GM12878 (cell line): ENCODE results near the gene PCSK2. TPM values are rescaled to one million over a fixed set of nuclear protein-coding genes. Genes with fewer than 3 reads are reported as not detected.

Experiments
- ATAC-seq: fragments of 200-7000 bp; cut with Tn5 transposase; 3 replicates; pipeline ENCODE4 v1.9.1; 2020; ENCODE audit warnings: mild to moderate bottlenecking, moderate library complexity
- BruUV-seq: library from RNA; stranded (reverse); fragments of 400-500 nt; replicated peaks from 2 replicates; lab custom pipeline; 2021; lab: Mats Ljungman, UMichigan
- CTCF ChIA-PET: fragments of 300-600 bp; sonication (Branson Sonifier 250); formaldehyde crosslinking; extraction: SDS; loops from one replicate; lab custom pipeline; 2021; ENCODE audit warnings: inconsistent platforms; lab: Yijun Ruan, JAX
- POLR2A ChIA-PET: fragments of 350-600 bp; formaldehyde crosslinking; extraction: SDS; loops from one replicate; lab custom pipeline; 2021; ENCODE audit warnings: inconsistent platforms; lab: Charles Lee
- RAD21 ChIA-PET: fragments of 300-600 bp; sonication (Branson Sonifier 250); formaldehyde crosslinking; loops from one replicate; lab custom pipeline; 2023; ENCODE audit warnings: antibody characterized with exemption; ENCODE audit not compliant: unreplicated experiment; lab: Charles Lee
- SMC1A ChIA-PET: fragments of 300-600 bp; sonication (Branson Sonifier 250); formaldehyde crosslinking; loops from one replicate; lab custom pipeline; 2023; ENCODE audit not compliant: unreplicated experiment, uncharacterized antibody; lab: Charles Lee
- DNase-seq: peaks from one replicate; pipeline ENCODE4 v3.0.0-alpha.2; 2011; ENCODE audit warnings: low read depth, low spot score
- FAIRE-seq: peaks from 3 replicates; lab custom pipeline; 2011; peaks lifted over from hg19 to GRCh38; lab: Jason Lieb, UNC
- H2AFZ ChIP-seq: 2 replicates; pipeline ENCODE4 v1.6.0; 2011; ENCODE audit warnings: low read depth, low read length, control low read depth; ENCODE audit not compliant: control insufficient read depth
- H3K27ac ChIP-seq: 2 replicates; pipeline ENCODE4 v1.5.1; 2011; ENCODE audit warnings: control low read depth; ENCODE audit not compliant: control insufficient read depth, insufficient read depth
- H3K27me3 ChIP-seq, 2 experiments: replicated peaks in 1 of 2; 2 replicates each; pipeline versions ENCODE4 v1.6.0 to v1.6.1; 2011; ENCODE audit warnings: low read length in 1 of 2; ENCODE audit not compliant: control insufficient read depth in 2 of 2, insufficient read depth in 2 of 2
- H3K36me3 ChIP-seq, 2 experiments: 2 replicates each; pipeline ENCODE4 v1.5.1; 2011; ENCODE audit warnings: low read length in 1 of 2; ENCODE audit not compliant: control insufficient read depth in 2 of 2, insufficient read depth in 2 of 2
- H3K4me1 ChIP-seq: 2 replicates; pipeline ENCODE4 v1.6.1; 2011; ENCODE audit warnings: mild to moderate bottlenecking, low read length, moderate library complexity, mixed read lengths; ENCODE audit not compliant: control insufficient read depth, insufficient read depth
- H3K4me2 ChIP-seq: 2 replicates; pipeline ENCODE4 v1.6.0; 2011; ENCODE audit warnings: control low read depth; ENCODE audit not compliant: control insufficient read depth, insufficient read depth
- H3K4me3 ChIP-seq: fragments of 200-600 bp; sonication (generic); 2 replicates; pipeline ENCODE4 v1.5.1; 2016
- H3K79me2 ChIP-seq: 2 replicates; pipeline ENCODE4 v1.6.0; 2011; ENCODE audit warnings: low read length; ENCODE audit not compliant: control insufficient read depth, insufficient read depth
- H3K9ac ChIP-seq: 2 replicates; pipeline ENCODE4 v1.8.0; 2011; ENCODE audit warnings: low read length, control low read depth, mixed read lengths; ENCODE audit not compliant: control insufficient read depth, insufficient read depth
- H3K9me3 ChIP-seq: replicated peaks from 3 replicates; pipeline ENCODE4 v1.5.1; 2011; ENCODE audit warnings: mild to moderate bottlenecking, low read length; ENCODE audit not compliant: control insufficient read depth, insufficient read depth
- H4K20me1 ChIP-seq: 2 replicates; pipeline ENCODE4 v1.6.0; 2011; ENCODE audit not compliant: control insufficient read depth, insufficient read depth
- ATF7 ChIP-seq: fragments of 450-650 bp; IDR thresholded peaks from 2 replicates; pipeline ENCODE4 v1.6.1; 2016; ENCODE audit warnings: low read depth, mild to moderate bottlenecking
- EED ChIP-seq: sonication (generic); IDR thresholded peaks from 2 replicates; pipeline ENCODE4 v1.6.1; 2016; ENCODE audit warnings: antibody characterized with exemption, low read depth
- IKZF2 ChIP-seq, 2 experiments: fragments of 450-650 bp; IDR thresholded peaks; 2 replicates each; pipeline ENCODE4 v1.6.1; 2017; ENCODE audit warnings: mild to moderate bottlenecking in 2 of 2, moderate library complexity in 2 of 2
- NFYA ChIP-seq: IDR thresholded peaks from 2 replicates; pipeline ENCODE4 v1.6.1; 2011; ENCODE audit warnings: low read depth, mild to moderate bottlenecking, low read length, improper control_type of control experiment, borderline replicate concordance
- POLR2AphosphoS5 ChIP-seq: IDR thresholded peaks from 2 replicates; pipeline ENCODE4 v1.6.1; 2011; ENCODE audit warnings: mild to moderate bottlenecking, low read length, inconsistent platforms
- ZNF217 ChIP-seq: fragments of 450-650 bp; IDR thresholded peaks from 2 replicates; pipeline ENCODE4 v1.6.1; 2017; ENCODE audit warnings: antibody characterized with exemption, mild to moderate bottlenecking
- WGBS: methylation state at CpG from one replicate; pipeline ENCODE4 v1.1.6; 2016; ENCODE audit warnings: low lambda C conversion rate; ENCODE audit not compliant: insufficient replicate concordance, insufficient coverage; ENCODE audit errors: missing lambda C conversion rate; 5-methylcytosine and 5-hydroxymethylcytosine counted together
- in situ Hi-C: fragments of 300-500 bp; cut with MboI; formaldehyde crosslinking; loops from 9 replicates; pipeline ENCODE4 v1.14.3; 2018; ENCODE audit warnings: mixed read lengths
- intact Hi-C: fragments of 100-400 bp; cut with micrococcal nuclease; formaldehyde crosslinking; loops from one replicate; pipeline ENCODE4 v1.14.2; 2022; ENCODE audit not compliant: unreplicated experiment
- polyA plus RNA-seq, 11 experiments: library from polyadenylated mRNA; depleted of rRNA in 4 of 11; unstranded in 6 of 11; stranded (reverse) in 5 of 11; fragments of >200 nt; fragmentation: Nextera tagmentation in 4 of 11; fragmentation: Illumina TruSeq in 1 of 11; extraction: Ambion mirVana in 4 of 11; extraction: Trizol in 1 of 11; gene quantifications; 1 replicate in 1 of 11; 2 replicates in 10 of 11; pipeline versions ENCODE4 v1.2.1 to v1.2.3, GENCODE V29; 2011 to 2016; ENCODE audit warnings: inconsistent platforms in 2 of 11, missing spikeins in 2 of 11, low read depth in 1 of 11
- total RNA-seq, 4 experiments: library from RNA; depleted of rRNA in 3 of 4; stranded (reverse); fragments of >200 nt in 3 of 4; fragmentation: Illumina TruSeq in 1 of 4; extraction: Trizol in 1 of 4; gene quantifications; 2 replicates each; pipeline versions ENCODE4 v1.2.1 to v1.2.3, GENCODE V29; 2013 to 2021
- TF ChIP-seq, protein P1 (sequence below): fragments of 450-650 bp; IDR thresholded peaks from 2 replicates; pipeline ENCODE4 v1.6.1; 2017; ENCODE audit warnings: low read depth, mild to moderate bottlenecking, moderate library complexity
- TF ChIP-seq, protein P2 (sequence below): fragments of 450-650 bp; IDR thresholded peaks from 2 replicates; pipeline ENCODE4 v1.6.1; 2016; ENCODE audit warnings: mild to moderate bottlenecking, moderate library complexity, borderline replicate concordance

The PCSK2 gene
- total and polyA plus RNA-seq, 10 of the 15 experiments (the other 5 are each of a cell fraction or from before 2014, with no cell fraction given) = not detected

DNA sequence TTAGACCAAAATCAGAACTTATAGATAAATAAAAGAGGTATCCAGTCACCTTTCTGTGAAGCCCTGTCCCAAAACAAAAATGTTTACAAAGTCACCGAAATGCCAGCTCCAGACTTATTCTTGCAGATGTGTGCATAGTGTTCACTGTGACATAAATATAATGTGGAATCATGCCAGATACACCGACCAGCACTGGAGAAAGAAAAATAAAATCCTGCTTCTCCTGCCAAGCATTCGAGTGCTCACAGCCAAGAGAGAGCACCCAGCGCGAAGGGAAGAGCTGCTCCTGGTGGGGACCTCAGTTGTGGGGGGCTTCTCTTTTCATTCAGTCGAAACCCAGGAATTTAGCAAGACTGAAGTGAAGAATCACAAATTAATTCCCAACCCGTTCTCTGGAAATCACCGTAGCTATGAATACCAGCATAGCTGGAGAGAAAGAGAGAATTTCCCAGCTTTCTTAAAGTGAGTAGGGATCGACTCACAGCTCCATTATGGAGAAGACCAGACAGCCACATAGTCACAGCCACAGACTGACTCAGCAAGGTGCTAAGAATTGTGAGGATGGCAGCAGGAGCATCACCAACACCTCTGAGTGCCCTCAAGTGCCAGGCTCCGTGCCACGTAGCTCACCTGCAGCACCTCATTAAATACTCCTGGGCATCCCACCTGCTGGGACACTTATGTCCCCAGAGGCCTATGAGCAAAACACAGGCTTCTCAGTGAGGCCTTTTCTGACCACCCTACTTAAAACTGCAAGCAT is 271.2 kb downstream of the PCSK2 start:
- 33% methylated on average over 11 of the region's 11 CpGs for WGBS
- no peak overlapping the region for H3K4me3 ChIP-seq
- no peaks in the 10 kb centered on the region for H3K36me3 ChIP-seq
- no peaks in the 10 kb centered on the region for H3K4me1 ChIP-seq
- H3K27ac ChIP-seq = no peak overlapping the region
- in situ Hi-C loops (no loop called here), intact Hi-C loops (no loop called here)
- ChIA-PET POLR2A (no interaction called here), RAD21 (no interaction called here), SMC1A (interaction anchor here (1.5 kb wide), 1 partner anchor 21 kb away, joined by 4 read pairs; no protein-coding TSS in a partner anchor), CTCF (no interaction called here)
- TF ChIP-seq NFYA = no peak
- TF ChIP-seq IKZF2 (IDR thresholded peaks at IDR 0.05) = no peak
- no peak for TF ChIP-seq EED
- TF ChIP-seq ZNF217 = no peak
- no peak for TF ChIP-seq ATF7
- TF ChIP-seq POLR2AphosphoS5 = no peak
- H2AFZ ChIP-seq = no peak overlapping the region
- DNase-seq (no peak), ATAC-seq (no peak), FAIRE-seq (no peak)
- H3K27me3 ChIP-seq = no peaks in the 10 kb centered on the region; a peak in 2 of 4 replicates
- no peaks in the 10 kb centered on the region for H4K20me1 ChIP-seq
- H3K9ac ChIP-seq = no peak overlapping the region
- no peaks in the 10 kb centered on the region for H3K9me3 ChIP-seq
- H3K79me2 ChIP-seq = no peaks in the 10 kb centered on the region
- no TSS peak for BruUV-seq
- no peak overlapping the region for H3K4me2 ChIP-seq

DNA sequence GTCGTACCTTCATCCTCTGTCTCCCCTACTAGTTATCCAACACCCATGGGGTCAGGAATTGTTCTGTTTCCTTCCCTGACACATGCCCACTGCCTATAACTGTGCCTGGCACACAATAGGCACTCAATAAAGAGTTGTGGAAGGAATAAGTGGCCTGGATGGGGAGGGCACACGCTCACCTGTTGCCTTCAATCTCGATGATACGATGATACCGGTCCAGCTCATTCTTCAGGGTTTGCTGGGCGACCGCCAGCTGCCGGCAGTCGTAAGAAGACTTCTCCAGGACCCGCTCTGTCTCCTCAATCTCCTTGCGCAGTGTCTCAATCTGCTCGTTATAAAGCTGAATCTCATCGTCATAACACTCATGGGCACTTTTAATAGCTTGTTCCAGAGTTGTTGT is 271.8 kb downstream of the PCSK2 start:
- Histone ChIP-seq H3K36me3 (no peaks in the 10 kb centered on the region), H3K9ac (no peak overlapping the region), H3K4me2 (no peak overlapping the region), H3K4me1 (no peaks in the 10 kb centered on the region), H3K9me3 (no peaks in the 10 kb centered on the region), H4K20me1 (no peaks in the 10 kb centered on the region), H3K27ac (no peak overlapping the region), H3K79me2 (no peaks in the 10 kb centered on the region), H3K4me3 (no peak overlapping the region), H3K27me3 (no peaks in the 10 kb centered on the region; a peak in 2 of 4 replicates), H2AFZ (no peak overlapping the region)
- intact Hi-C loops = no loop called here
- ChIA-PET RAD21 (no interaction called here), POLR2A (no interaction called here), CTCF (interaction anchor here (0.6 kb wide), 1 partner anchor 995 kb away, joined by 4 read pairs; no protein-coding TSS in a partner anchor), SMC1A (interaction anchor here (0.6 to 1.5 kb wide), 3 partner anchors 20 to 547 kb away, joined by 3 to 4 read pairs (median 3); no protein-coding TSS in a partner anchor)
- FAIRE-seq (no peak), ATAC-seq (no peak), DNase-seq (no peak)
- 53% methylated on average over 13 of the region's 13 CpGs for WGBS
- in situ Hi-C loops = no loop called here
- BruUV-seq = no TSS peak
- TF ChIP-seq, protein P1, sequence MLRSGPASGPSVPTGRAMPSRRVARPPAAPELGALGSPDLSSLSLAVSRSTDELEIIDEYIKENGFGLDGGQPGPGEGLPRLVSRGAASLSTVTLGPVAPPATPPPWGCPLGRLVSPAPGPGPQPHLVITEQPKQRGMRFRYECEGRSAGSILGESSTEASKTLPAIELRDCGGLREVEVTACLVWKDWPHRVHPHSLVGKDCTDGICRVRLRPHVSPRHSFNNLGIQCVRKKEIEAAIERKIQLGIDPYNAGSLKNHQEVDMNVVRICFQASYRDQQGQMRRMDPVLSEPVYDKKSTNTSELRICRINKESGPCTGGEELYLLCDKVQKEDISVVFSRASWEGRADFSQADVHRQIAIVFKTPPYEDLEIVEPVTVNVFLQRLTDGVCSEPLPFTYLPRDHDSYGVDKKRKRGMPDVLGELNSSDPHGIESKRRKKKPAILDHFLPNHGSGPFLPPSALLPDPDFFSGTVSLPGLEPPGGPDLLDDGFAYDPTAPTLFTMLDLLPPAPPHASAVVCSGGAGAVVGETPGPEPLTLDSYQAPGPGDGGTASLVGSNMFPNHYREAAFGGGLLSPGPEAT = no peak
- TF ChIP-seq, protein P2, sequence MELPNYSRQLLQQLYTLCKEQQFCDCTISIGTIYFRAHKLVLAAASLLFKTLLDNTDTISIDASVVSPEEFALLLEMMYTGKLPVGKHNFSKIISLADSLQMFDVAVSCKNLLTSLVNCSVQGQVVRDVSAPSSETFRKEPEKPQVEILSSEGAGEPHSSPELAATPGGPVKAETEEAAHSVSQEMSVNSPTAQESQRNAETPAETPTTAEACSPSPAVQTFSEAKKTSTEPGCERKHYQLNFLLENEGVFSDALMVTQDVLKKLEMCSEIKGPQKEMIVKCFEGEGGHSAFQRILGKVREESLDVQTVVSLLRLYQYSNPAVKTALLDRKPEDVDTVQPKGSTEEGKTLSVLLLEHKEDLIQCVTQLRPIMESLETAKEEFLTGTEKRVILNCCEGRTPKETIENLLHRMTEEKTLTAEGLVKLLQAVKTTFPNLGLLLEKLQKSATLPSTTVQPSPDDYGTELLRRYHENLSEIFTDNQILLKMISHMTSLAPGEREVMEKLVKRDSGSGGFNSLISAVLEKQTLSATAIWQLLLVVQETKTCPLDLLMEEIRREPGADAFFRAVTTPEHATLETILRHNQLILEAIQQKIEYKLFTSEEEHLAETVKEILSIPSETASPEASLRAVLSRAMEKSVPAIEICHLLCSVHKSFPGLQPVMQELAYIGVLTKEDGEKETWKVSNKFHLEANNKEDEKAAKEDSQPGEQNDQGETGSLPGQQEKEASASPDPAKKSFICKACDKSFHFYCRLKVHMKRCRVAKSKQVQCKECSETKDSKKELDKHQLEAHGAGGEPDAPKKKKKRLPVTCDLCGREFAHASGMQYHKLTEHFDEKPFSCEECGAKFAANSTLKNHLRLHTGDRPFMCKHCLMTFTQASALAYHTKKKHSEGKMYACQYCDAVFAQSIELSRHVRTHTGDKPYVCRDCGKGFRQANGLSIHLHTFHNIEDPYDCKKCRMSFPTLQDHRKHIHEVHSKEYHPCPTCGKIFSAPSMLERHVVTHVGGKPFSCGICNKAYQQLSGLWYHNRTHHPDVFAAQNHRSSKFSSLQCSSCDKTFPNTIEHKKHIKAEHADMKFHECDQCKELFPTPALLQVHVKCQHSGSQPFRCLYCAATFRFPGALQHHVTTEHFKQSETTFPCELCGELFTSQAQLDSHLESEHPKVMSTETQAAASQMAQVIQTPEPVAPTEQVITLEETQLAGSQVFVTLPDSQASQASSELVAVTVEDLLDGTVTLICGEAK = no peak
